Keratinocyte (primary cell): ENCODE data around the gene APBB1IP. TPM values are rescaled to one million over a fixed set of nuclear protein-coding genes. Genes with fewer than 3 reads are reported as not detected.

Experiments used
- DNase-seq: peaks from one replicate; pipeline ENCODE4 v3.0.0-alpha.2; 2011; ENCODE audit warnings: low read depth, missing footprints, low spot score
- FAIRE-seq: peaks from 2 replicates; lab custom pipeline; 2011; peaks lifted over from hg19 to GRCh38; lab: Jason Lieb, UNC
- H2AFZ ChIP-seq: 2 replicates; pipeline ENCODE4 v1.6.0; 2012; ENCODE audit warnings: low read length, control low read depth, inconsistent platforms; ENCODE audit not compliant: control insufficient read depth
- H3K27ac ChIP-seq: 2 replicates; pipeline ENCODE4 v1.5.1; 2011; ENCODE audit warnings: low read length; ENCODE audit not compliant: control insufficient read depth, insufficient read depth
- H3K27me3 ChIP-seq: 3 replicates; pipeline ENCODE4 v1.6.0; 2011; ENCODE audit warnings: low read length; ENCODE audit not compliant: control insufficient read depth, insufficient read depth; ENCODE audit errors: extremely low read depth
- H3K36me3 ChIP-seq, 2 experiments: 2 replicates in 1 of 2; 3 replicates in 1 of 2; pipeline ENCODE4 v1.5.1; 2011; ENCODE audit warnings: low read length in 2 of 2, mild to moderate bottlenecking in 1 of 2; ENCODE audit not compliant: control insufficient read depth in 2 of 2, insufficient read depth in 2 of 2; ENCODE audit errors: extremely low read depth in 1 of 2
- H3K4me1 ChIP-seq: 3 replicates; pipeline ENCODE4 v1.5.1; 2011; ENCODE audit warnings: low read length; ENCODE audit not compliant: control insufficient read depth, insufficient read depth; ENCODE audit errors: extremely low read depth
- H3K4me2 ChIP-seq: 3 replicates; pipeline ENCODE4 v1.6.0; 2011; ENCODE audit warnings: low read depth, low read length; ENCODE audit not compliant: control insufficient read depth, insufficient read depth; ENCODE audit errors: extremely low read depth
- H3K4me3 ChIP-seq, 3 experiments: fragments of 200-600 bp in 1 of 3; sonication (generic) in 1 of 3; 2 replicates in 2 of 3; 3 replicates in 1 of 3; pipeline ENCODE4 v1.5.1; 2011 to 2016; ENCODE audit warnings: low read length in 3 of 3, mild to moderate bottlenecking in 3 of 3, control low read depth in 2 of 3, inconsistent platforms in 1 of 3, low read depth in 1 of 3, mixed read lengths in 1 of 3, mixed run types in 1 of 3, moderate library complexity in 1 of 3; ENCODE audit not compliant: control insufficient read depth in 2 of 3, insufficient read depth in 2 of 3; ENCODE audit errors: extremely low read depth in 1 of 3
- H3K79me2 ChIP-seq: 2 replicates; pipeline ENCODE4 v1.6.0; 2012; ENCODE audit warnings: low read length; ENCODE audit not compliant: control insufficient read depth, insufficient read depth
- H3K9ac ChIP-seq: 3 replicates; pipeline ENCODE4 v1.6.0; 2011; ENCODE audit warnings: low read length; ENCODE audit not compliant: control insufficient read depth, insufficient read depth; ENCODE audit errors: extremely low read depth
- H3K9me1 ChIP-seq: 3 replicates; pipeline ENCODE4 v1.6.0; 2011; ENCODE audit warnings: low read length; ENCODE audit not compliant: control insufficient read depth, insufficient read depth; ENCODE audit errors: extremely low read depth
- H3K9me3 ChIP-seq: 2 replicates; pipeline ENCODE4 v1.5.1; 2012; ENCODE audit warnings: low read depth, low read length; ENCODE audit not compliant: control insufficient read depth
- H4K20me1 ChIP-seq: 3 replicates; pipeline ENCODE4 v1.6.0; 2011; ENCODE audit warnings: low read length; ENCODE audit not compliant: control insufficient read depth, insufficient read depth; ENCODE audit errors: extremely low read depth
- CTCF ChIP-seq, 3 experiments: IDR thresholded peaks in 1 of 3; conservative IDR thresholded peaks in 1 of 3; optimal IDR thresholded peaks in 1 of 3; 2 replicates in 2 of 3; 3 replicates in 1 of 3; pipeline versions ENCODE3 to v1.5.1; 2011; ENCODE audit warnings: low read length in 3 of 3, mild to moderate bottlenecking in 3 of 3, moderate library complexity in 2 of 3, control low read depth in 1 of 3, inconsistent platforms in 1 of 3; ENCODE audit not compliant: insufficient read depth in 2 of 3; ENCODE audit errors: extremely low read depth in 1 of 3
- EZH2 ChIP-seq: IDR thresholded peaks from one replicate; pipeline ENCODE4 v1.6.1; 2012; ENCODE audit warnings: inconsistent platforms, mild to moderate bottlenecking, low read length, moderate library complexity
- dilution Hi-C: fragments of 300-500 bp; cut with MboI; formaldehyde crosslinking; loops from one replicate; pipeline ENCODE4 v1.7.0; 2020; ENCODE audit warnings: low sequenced_read_pairs; ENCODE audit not compliant: extremely low pct_ligation_motif_present
- polyA plus RNA-seq, 5 experiments: library from polyadenylated mRNA; depleted of rRNA in 3 of 5; stranded (reverse) in 3 of 5; stranded (forward) in 1 of 5; unstranded in 1 of 5; fragments of >200 nt; gene quantifications; 1 replicate in 1 of 5; 2 replicates in 3 of 5; 3 replicates in 1 of 5; pipeline versions ENCODE4 v1.2.1 to v1.2.3, GENCODE V29; 2011 to 2012; ENCODE audit warnings: missing spikeins in 2 of 5, low read depth in 1 of 5, low replicate concordance in 1 of 5

The APBB1IP gene
- polyA plus RNA-seq, 1 donor (not counting 4 experiments of a cell fraction or from before 2014, with no cell fraction given), result not detected

- Histone ChIP-seq H2AFZ (no peak overlapping the region), H4K20me1 (no peaks in the 10 kb centered on the region)
Measured at GRCh38 chr10:26457088-26457487, 18.9 kb downstream of the APBB1IP start.

GRCh38 chr10:26460736-26461135 is 22.6 kb downstream of the APBB1IP start:
- Histone ChIP-seq H3K79me2 (no peaks in the 10 kb centered on the region), H2AFZ (no peak overlapping the region), H3K4me2 (no peak overlapping the region), H3K27me3 (no peaks in the 10 kb centered on the region), H3K4me1 (no peaks in the 10 kb centered on the region), H3K36me3 (no peaks in the 10 kb centered on the region), H3K27ac (no peak overlapping the region), H4K20me1 (no peaks in the 10 kb centered on the region), H3K9ac (no peak overlapping the region), H3K4me3 (no peak overlapping the region), H3K9me1 (no peaks in the 10 kb centered on the region), H3K9me3 (no peaks in the 10 kb centered on the region)
- DNase-seq (no peak), FAIRE-seq (no peak)
- dilution Hi-C loops, result no loop called here
- TF ChIP-seq EZH2, result no peak
- no peak for TF ChIP-seq CTCF (optimal IDR thresholded peaks at IDR 0.05 in 1 of 3, IDR thresholded peaks at IDR 0.05 in 1 of 3, conservative IDR thresholded peaks at IDR 0.05 in 1 of 3; ENCODE audit: extremely low read depth in 1 of 3, insufficient read depth in 2 of 3, low read length in 3 of 3)

More at GRCh38 chr10:26457088-26457487, 18.9 kb downstream of the APBB1IP start:
- dilution Hi-C loops, result no loop called here
- Histone ChIP-seq H3K9ac (no peak overlapping the region), H3K27ac (no peak overlapping the region), H3K4me2 (no peak overlapping the region), H3K36me3 (no peaks in the 10 kb centered on the region), H3K4me1 (no peaks in the 10 kb centered on the region), H3K4me3 (no peak overlapping the region), H3K27me3 (no peaks in the 10 kb centered on the region), H3K9me3 (no peaks in the 10 kb centered on the region), H3K9me1 (no peaks in the 10 kb centered on the region), H3K79me2 (no peaks in the 10 kb centered on the region)
- TF ChIP-seq EZH2 (no peak), CTCF (optimal IDR thresholded peaks at IDR 0.05 in 1 of 3, IDR thresholded peaks at IDR 0.05 in 1 of 3, conservative IDR thresholded peaks at IDR 0.05 in 1 of 3; ENCODE audit: extremely low read depth in 1 of 3, insufficient read depth in 2 of 3, low read length in 3 of 3) (no peak)
- FAIRE-seq (no peak), DNase-seq (no peak)
